MV-4-11 (cell line): ENCODE measurements around the gene ANXA11.
A peak's percentile ranks its signal among the peaks of the same experiment; 100 is the strongest.

ENCODE experiments used
- DNase-seq: peaks from one replicate; lab custom pipeline; 2025; lab: John Stamatoyannopoulos, UW

ANXA11 gene

GRCh38 chr10:80187465-80188409, 17.6 kb downstream of the ANXA11 start:
- peak; percentile 83 for DNase-seq

GRCh38 chr10:80187060-80187459, 18.3 kb downstream of the ANXA11 start:
- DNase-seq, result no peak

GRCh38 chr10:80186364-80187012, 18.8 kb downstream of the ANXA11 start:
- no peak for DNase-seq

GRCh38 chr10:80185578-80186299, 19.6 kb downstream of the ANXA11 start:
- DNase-seq, result peak; percentile 42

- DNase-seq, result peak; percentile 53
These were observed 21.0 kb downstream of the ANXA11 start for GRCh38 chr10:80184291-80184690.

- DNase-seq, result no peak
These were observed 21.9 kb downstream of the ANXA11 start for GRCh38 chr10:80183436-80183835.

GRCh38 chr10:80182986-80183385, 22.4 kb downstream of the ANXA11 start:
- DNase-seq, result no peak

GRCh38 chr10:80177781-80178636, 27.3 kb downstream of the ANXA11 start:
- DNase-seq, result no peak

- DNase-seq, result no peak
These were observed 28.8 kb downstream of the ANXA11 start for GRCh38 chr10:80176526-80176925.

GRCh38 chr10:80174641-80175395, 30.5 kb downstream of the ANXA11 start:
- DNase-seq, result no peak

GRCh38 chr10:80173466-80173865, 31.9 kb downstream of the ANXA11 start:
- no peak for DNase-seq

- no peak for DNase-seq
These were observed 32.4 kb downstream of the ANXA11 start for GRCh38 chr10:80172896-80173295.

GRCh38 chr10:80171248-80171660, 34.1 kb downstream of the ANXA11 start:
- DNase-seq, result no peak

- no peak for DNase-seq
These were observed 34.7 kb downstream of the ANXA11 start for GRCh38 chr10:80170641-80171040.

- no peak for DNase-seq
These were observed 35.3 kb downstream of the ANXA11 start for GRCh38 chr10:80170026-80170425.

GRCh38 chr10:80168679-80169380, 36.5 kb downstream of the ANXA11 start:
- no peak for DNase-seq

GRCh38 chr10:80168162-80168511, 37.2 kb downstream of the ANXA11 start:
- no peak for DNase-seq

GRCh38 chr10:80167471-80168161, 37.7 kb downstream of the ANXA11 start:
- DNase-seq, result no peak

GRCh38 chr10:80166581-80167470, 38.5 kb downstream of the ANXA11 start:
- no peak for DNase-seq
